Trophoblast cell (in vitro differentiated cells and primary cell): ENCODE results near the gene BRWD1.
A peak's percentile ranks its signal among the peaks of the same experiment; 100 is the strongest.

Source experiments
- DNase-seq, 2 donors: peaks; one replicate each; pipeline ENCODE4 v3.0.0-alpha.2; 2016
- H2AFZ ChIP-seq: 2 replicates; pipeline ENCODE4 v1.6.1; 2013; ENCODE audit warnings: low read length, moderate library complexity, mild to moderate bottlenecking; ENCODE audit not compliant: insufficient read depth, poor library complexity
- H2AK5ac ChIP-seq: 2 replicates; pipeline ENCODE4 v1.6.1; 2013; ENCODE audit warnings: mild to moderate bottlenecking, low read length
- H2BK120ac ChIP-seq: 2 replicates; pipeline ENCODE4 v1.6.1; 2013; ENCODE audit warnings: low read length, mild to moderate bottlenecking, moderate library complexity; ENCODE audit not compliant: insufficient read depth, poor library complexity
- H2BK12ac ChIP-seq: 2 replicates; pipeline ENCODE4 v1.6.1; 2013; ENCODE audit warnings: mild to moderate bottlenecking, low read length, moderate library complexity
- H2BK5ac ChIP-seq: 2 replicates; pipeline ENCODE4 v1.6.1; 2013; ENCODE audit warnings: low read length, low read depth, moderate library complexity, mild to moderate bottlenecking; ENCODE audit not compliant: poor library complexity
- H3K14ac ChIP-seq: 2 replicates; pipeline ENCODE4 v1.6.1; 2013; ENCODE audit warnings: mild to moderate bottlenecking, low read length
- H3K18ac ChIP-seq: 2 replicates; pipeline ENCODE4 v1.6.1; 2013; ENCODE audit warnings: mild to moderate bottlenecking, low read length
- H3K23ac ChIP-seq: 2 replicates; pipeline ENCODE4 v1.6.1; 2013; ENCODE audit warnings: low read length
- H3K27ac ChIP-seq: 2 replicates; pipeline ENCODE4 v1.5.1; 2013; ENCODE audit warnings: low read depth, mild to moderate bottlenecking, inconsistent platforms, low read length, moderate library complexity
- H3K27me3 ChIP-seq: 2 replicates; pipeline ENCODE4 v1.6.1; 2013; ENCODE audit warnings: inconsistent platforms, mild to moderate bottlenecking, low read length, moderate library complexity; ENCODE audit not compliant: insufficient read depth
- H3K36me3 ChIP-seq, 2 experiments: 1 replicate in 1 of 2; 2 replicates in 1 of 2; pipeline ENCODE4 v1.6.1; 2013; ENCODE audit warnings: low read length in 2 of 2, mild to moderate bottlenecking in 2 of 2, moderate library complexity in 1 of 2; ENCODE audit not compliant: insufficient read depth in 2 of 2, control insufficient read depth in 1 of 2
- H3K4ac ChIP-seq: 2 replicates; pipeline ENCODE4 v1.6.1; 2013; ENCODE audit warnings: low read depth, mild to moderate bottlenecking, low read length, moderate library complexity
- H3K4me1 ChIP-seq, 2 experiments: 1 replicate in 1 of 2; 2 replicates in 1 of 2; pipeline ENCODE4 v1.6.1; 2013; ENCODE audit warnings: low read length in 2 of 2, mild to moderate bottlenecking in 2 of 2, moderate library complexity in 1 of 2; ENCODE audit not compliant: insufficient read depth in 2 of 2, control insufficient read depth in 1 of 2
- H3K4me2 ChIP-seq: 2 replicates; pipeline ENCODE4 v1.6.1; 2013; ENCODE audit warnings: inconsistent platforms, mild to moderate bottlenecking, low read length, moderate library complexity
- H3K4me3 ChIP-seq: 2 replicates; pipeline ENCODE4 v1.5.1; 2013; ENCODE audit warnings: mild to moderate bottlenecking, low read depth, low read length, inconsistent platforms
- H3K79me1 ChIP-seq: one replicate; pipeline ENCODE4 v1.6.1; 2013; ENCODE audit warnings: low read length
- H3K79me2 ChIP-seq: 2 replicates; pipeline ENCODE4 v1.6.1; 2013; ENCODE audit warnings: low read length, mild to moderate bottlenecking; ENCODE audit not compliant: control insufficient read depth, insufficient read depth, poor library complexity
- H3K9ac ChIP-seq: 2 replicates; pipeline ENCODE4 v1.6.1; 2013; ENCODE audit warnings: mild to moderate bottlenecking, low read length
- H3K9me3 ChIP-seq: 2 replicates; pipeline ENCODE4 v1.6.1; 2013; ENCODE audit warnings: low read depth, mild to moderate bottlenecking, control low read depth, inconsistent platforms, low read length; ENCODE audit not compliant: insufficient read depth
- H4K12ac ChIP-seq: 2 replicates; pipeline ENCODE4 v1.6.1; 2013; ENCODE audit warnings: low read depth, mild to moderate bottlenecking, low read length, moderate library complexity
- H4K8ac ChIP-seq: 2 replicates; pipeline ENCODE4 v1.6.1; 2013; ENCODE audit warnings: low read depth, mild to moderate bottlenecking, low read length, moderate library complexity
- H4K91ac ChIP-seq: one replicate; pipeline ENCODE4 v1.6.1; 2013; ENCODE audit warnings: low read depth, mild to moderate bottlenecking, low read length, moderate library complexity
- WGBS: extraction: QIAGEN DNeasy Blood & Tissue Kit; methylation state at CpG from one replicate; pipeline ENCODE4 v1.1.7; 2013; ENCODE audit warnings: missing lambda C conversion rate; ENCODE audit not compliant: insufficient read length, insufficient coverage; ENCODE audit errors: extremely low coverage; 5-methylcytosine and 5-hydroxymethylcytosine counted together

The BRWD1 gene

GRCh38 chr21:39182016-39182415, 131.4 kb downstream of the BRWD1 start:
- Histone ChIP-seq H3K27ac (no peak overlapping the region), H3K23ac (no peak overlapping the region), H2BK12ac (no peak overlapping the region), H3K4me1 (peaks cover 4% of the 10 kb centered on the region in 2 experiments), H3K36me3 (peaks cover 3 to 5% of the 10 kb centered on the region in 2 experiments), H2AK5ac (no peak overlapping the region), H4K8ac (no peak overlapping the region), H3K4ac (no peak overlapping the region), H3K18ac (no peak overlapping the region), H3K9me3 (no peaks in the 10 kb centered on the region), H3K79me2 (peaks cover 8% of the 10 kb centered on the region), H3K14ac (no peak overlapping the region), H3K4me2 (peak overlapping the region; percentile 97), H3K79me1 (peaks cover 11% of the 10 kb centered on the region), H4K12ac (no peak overlapping the region), H2BK5ac (no peak overlapping the region), H3K27me3 (no peaks in the 10 kb centered on the region), H2BK120ac (no peak overlapping the region), H4K91ac (no peak overlapping the region), H2AFZ (no peak overlapping the region), H3K4me3 (no peak overlapping the region), H3K9ac (no peak overlapping the region)
- WGBS, result no CpG with 5 or more reads among the region's 8 CpGs
- no peak for DNase-seq

- Histone ChIP-seq H4K12ac (no peak overlapping the region), H3K79me2 (peaks cover 8% of the 10 kb centered on the region), H3K4me2 (no peak overlapping the region), H3K9me3 (no peaks in the 10 kb centered on the region), H3K36me3 (peaks cover 3 to 5% of the 10 kb centered on the region in 2 experiments), H3K79me1 (peaks cover 11% of the 10 kb centered on the region), H3K18ac (no peak overlapping the region), H3K4me1 (peaks cover 4% of the 10 kb centered on the region in 2 experiments), H4K8ac (no peak overlapping the region), H2BK5ac (no peak overlapping the region), H2BK12ac (no peak overlapping the region), H3K4ac (no peak overlapping the region), H3K23ac (no peak overlapping the region), H3K9ac (no peak overlapping the region), H2BK120ac (no peak overlapping the region), H3K4me3 (no peak overlapping the region), H3K27me3 (no peaks in the 10 kb centered on the region), H2AK5ac (peak overlapping the region; percentile 31), H3K14ac (no peak overlapping the region), H3K27ac (no peak overlapping the region), H2AFZ (no peak overlapping the region), H4K91ac (no peak overlapping the region)
- no peak for DNase-seq
- WGBS, result no CpG with 5 or more reads among the region's 4 CpGs
Measured at GRCh38 chr21:39181205-39181818, 132.1 kb downstream of the BRWD1 start.

GRCh38 chr21:39180429-39181019, 132.9 kb downstream of the BRWD1 start:
- no peak overlapping the region for H2BK120ac ChIP-seq
- no peak overlapping the region for H3K4me3 ChIP-seq
- H3K27ac ChIP-seq, result no peak overlapping the region
- no peak overlapping the region for H3K4ac ChIP-seq
- peaks cover 8% of the 10 kb centered on the region for H3K79me2 ChIP-seq
- H3K9me3 ChIP-seq, result no peaks in the 10 kb centered on the region
- H3K14ac ChIP-seq, result no peak overlapping the region
- no peak overlapping the region for H4K91ac ChIP-seq
- peaks cover 4% of the 10 kb centered on the region in 2 experiments for H3K4me1 ChIP-seq
- no peak overlapping the region for H3K9ac ChIP-seq
- H2BK5ac ChIP-seq, result no peak overlapping the region
- H3K23ac ChIP-seq, result no peak overlapping the region
- H3K27me3 ChIP-seq, result no peaks in the 10 kb centered on the region
- H3K4me2 ChIP-seq, result no peak overlapping the region
- H2AK5ac ChIP-seq, result no peak overlapping the region
- no peak overlapping the region for H2AFZ ChIP-seq
- peaks cover 3 to 5% of the 10 kb centered on the region in 2 experiments for H3K36me3 ChIP-seq
- H4K8ac ChIP-seq, result no peak overlapping the region
- H3K79me1 ChIP-seq, result peaks cover 11% of the 10 kb centered on the region
- WGBS, result no CpG with 5 or more reads among the region's 2 CpGs
- DNase-seq, result no peak
- H4K12ac ChIP-seq, result no peak overlapping the region
- H3K18ac ChIP-seq, result no peak overlapping the region
- H2BK12ac ChIP-seq, result no peak overlapping the region

- H3K79me2 ChIP-seq, result peaks cover 6% of the 10 kb centered on the region
- no peak overlapping the region for H2AK5ac ChIP-seq
- peaks cover 7% of the 10 kb centered on the region for H3K79me1 ChIP-seq
- no peak for DNase-seq
- H4K12ac ChIP-seq, result no peak overlapping the region
- no peak overlapping the region for H3K23ac ChIP-seq
- H3K18ac ChIP-seq, result no peak overlapping the region
- H3K27ac ChIP-seq, result no peak overlapping the region
- no CpG with 5 or more reads among the region's 7 CpGs for WGBS
- no peak overlapping the region for H2AFZ ChIP-seq
- H3K9ac ChIP-seq, result no peak overlapping the region
- no peak overlapping the region for H4K91ac ChIP-seq
- H3K9me3 ChIP-seq, result no peaks in the 10 kb centered on the region
- H4K8ac ChIP-seq, result no peak overlapping the region
- peaks cover 7 to 11% of the 10 kb centered on the region in 2 experiments for H3K36me3 ChIP-seq
- no peaks in the 10 kb centered on the region for H3K27me3 ChIP-seq
- no peak overlapping the region for H3K4ac ChIP-seq
- H3K4me3 ChIP-seq, result no peak overlapping the region
- H2BK12ac ChIP-seq, result no peak overlapping the region
- no peak overlapping the region for H3K4me2 ChIP-seq
- no peak overlapping the region for H3K14ac ChIP-seq
- H2BK120ac ChIP-seq, result no peak overlapping the region
- peaks cover 4% of the 10 kb centered on the region in 2 experiments for H3K4me1 ChIP-seq
- no peak overlapping the region for H2BK5ac ChIP-seq
Measured at GRCh38 chr21:39178421-39178820, 135.0 kb downstream of the BRWD1 start.
